Measurements from ENCODE around the gene APOBEC3H.
"Not testable (repeated sequence)": the region's sequence is repeated elsewhere in the genome, so short reads cannot be mapped to it uniquely, and the experiment has no call there.

DNA sequence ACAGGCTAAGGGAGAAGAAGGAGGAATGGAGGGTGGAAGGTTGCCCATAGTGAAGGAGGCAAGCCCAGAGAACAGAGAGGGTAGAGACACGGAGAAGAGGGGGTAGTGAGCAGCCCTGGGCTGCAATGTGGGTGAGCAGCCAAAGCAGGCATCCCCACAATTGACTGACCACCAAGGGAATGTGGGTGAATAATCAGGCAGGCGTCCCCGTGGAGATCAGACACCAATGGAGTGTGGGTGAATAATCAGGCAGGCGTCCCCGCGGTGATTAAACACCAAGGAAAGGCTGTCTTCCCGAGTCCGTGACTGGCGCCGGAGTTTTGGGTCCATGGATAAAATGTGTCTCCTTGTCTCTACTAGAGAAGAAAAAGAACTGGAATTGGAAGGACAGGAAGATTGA lies 35.1 kb upstream of the APOBEC3H start:
- TF ChIP-seq MAX (IDR thresholded peaks at IDR 0.05); JUND (IDR thresholded peaks at IDR 0.05); CTCF (IDR thresholded peaks at IDR 0.05 in 2 of 3, conservative IDR thresholded peaks at IDR 0.05 in 1 of 3; ENCODE audit: borderline replicate concordance in 1 of 3, insufficient read depth in 1 of 3, low read depth in 2 of 3, low read length in 2 of 3); POLR2A (IDR thresholded peaks at IDR 0.05; ENCODE audit: borderline replicate concordance, extremely low read depth, insufficient read depth, insufficient read length); EZH2 (IDR thresholded peaks at IDR 0.05); EZH2phosphoT487 (IDR thresholded peaks at IDR 0.05; ENCODE audit: borderline replicate concordance); SIN3A (IDR thresholded peaks at IDR 0.05; ENCODE audit: low read depth); POLR2AphosphoS5 (IDR thresholded peaks at IDR 0.05; ENCODE audit: low read depth, low read length); RAD21 (IDR thresholded peaks at IDR 0.05; ENCODE audit: low read depth); SRF (IDR thresholded peaks at IDR 0.05; ENCODE audit: low read depth); YY1 (IDR thresholded peaks at IDR 0.05; ENCODE audit: extremely low read depth, insufficient replicate concordance, low read depth, low read length); CBX3 (IDR thresholded peaks at IDR 0.05; ENCODE audit: low read depth): not testable (repeated sequence)
- TF ChIP-seq, protein P1, sequence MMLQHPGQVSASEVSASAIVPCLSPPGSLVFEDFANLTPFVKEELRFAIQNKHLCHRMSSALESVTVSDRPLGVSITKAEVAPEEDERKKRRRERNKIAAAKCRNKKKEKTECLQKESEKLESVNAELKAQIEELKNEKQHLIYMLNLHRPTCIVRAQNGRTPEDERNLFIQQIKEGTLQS (IDR thresholded peaks at IDR 0.05) = not testable (repeated sequence)
- TF ChIP-seq, protein P2, sequence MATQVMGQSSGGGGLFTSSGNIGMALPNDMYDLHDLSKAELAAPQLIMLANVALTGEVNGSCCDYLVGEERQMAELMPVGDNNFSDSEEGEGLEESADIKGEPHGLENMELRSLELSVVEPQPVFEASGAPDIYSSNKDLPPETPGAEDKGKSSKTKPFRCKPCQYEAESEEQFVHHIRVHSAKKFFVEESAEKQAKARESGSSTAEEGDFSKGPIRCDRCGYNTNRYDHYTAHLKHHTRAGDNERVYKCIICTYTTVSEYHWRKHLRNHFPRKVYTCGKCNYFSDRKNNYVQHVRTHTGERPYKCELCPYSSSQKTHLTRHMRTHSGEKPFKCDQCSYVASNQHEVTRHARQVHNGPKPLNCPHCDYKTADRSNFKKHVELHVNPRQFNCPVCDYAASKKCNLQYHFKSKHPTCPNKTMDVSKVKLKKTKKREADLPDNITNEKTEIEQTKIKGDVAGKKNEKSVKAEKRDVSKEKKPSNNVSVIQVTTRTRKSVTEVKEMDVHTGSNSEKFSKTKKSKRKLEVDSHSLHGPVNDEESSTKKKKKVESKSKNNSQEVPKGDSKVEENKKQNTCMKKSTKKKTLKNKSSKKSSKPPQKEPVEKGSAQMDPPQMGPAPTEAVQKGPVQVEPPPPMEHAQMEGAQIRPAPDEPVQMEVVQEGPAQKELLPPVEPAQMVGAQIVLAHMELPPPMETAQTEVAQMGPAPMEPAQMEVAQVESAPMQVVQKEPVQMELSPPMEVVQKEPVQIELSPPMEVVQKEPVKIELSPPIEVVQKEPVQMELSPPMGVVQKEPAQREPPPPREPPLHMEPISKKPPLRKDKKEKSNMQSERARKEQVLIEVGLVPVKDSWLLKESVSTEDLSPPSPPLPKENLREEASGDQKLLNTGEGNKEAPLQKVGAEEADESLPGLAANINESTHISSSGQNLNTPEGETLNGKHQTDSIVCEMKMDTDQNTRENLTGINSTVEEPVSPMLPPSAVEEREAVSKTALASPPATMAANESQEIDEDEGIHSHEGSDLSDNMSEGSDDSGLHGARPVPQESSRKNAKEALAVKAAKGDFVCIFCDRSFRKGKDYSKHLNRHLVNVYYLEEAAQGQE (IDR thresholded peaks at IDR 0.05; ENCODE audit: low read depth) = not testable (repeated sequence)

Measured in HCT116 (cell line).